K562 (cell line): ENCODE data around the gene C2orf69.

Experiments
- ATF1 ChIP-seq, 2 experiments: fragments of 450-650 bp in 1 of 2; IDR thresholded peaks; 2 replicates each; pipeline ENCODE4 v1.6.1; 2016; ENCODE audit warnings: missing compliant biosample characterization in 1 of 2, missing genetic modification characterization in 1 of 2
- CC2D1A ChIP-seq: fragments of 450-650 bp; IDR thresholded peaks from 2 replicates; pipeline ENCODE4 v1.6.1; 2017; ENCODE audit warnings: mild to moderate bottlenecking

DNA sequence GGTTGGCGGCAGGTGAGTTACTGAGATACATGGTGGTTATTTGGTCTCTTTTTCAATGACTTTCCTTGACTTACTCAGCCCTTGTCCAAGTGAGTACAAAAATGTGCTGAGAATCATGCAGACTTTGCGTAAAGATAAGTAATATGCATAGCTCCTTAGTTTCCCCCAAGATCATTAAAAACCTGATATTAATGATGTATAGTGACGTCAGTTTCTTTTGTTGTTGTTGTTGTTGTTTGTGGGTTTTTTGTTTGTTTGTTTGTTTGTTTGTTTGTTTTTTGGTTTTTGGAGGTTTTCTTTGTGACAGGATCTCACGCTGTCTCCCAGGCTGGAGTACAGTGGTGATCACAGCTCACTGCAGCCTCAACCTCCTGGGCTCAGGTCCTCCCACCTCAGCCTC lies 45.2 kb upstream of the C2orf69 start:
- TF ChIP-seq CC2D1A: no peak
- no peak for TF ChIP-seq ATF1 (CRISPR knock-in tag; IDR thresholded peaks at IDR 0.05)
- TF ChIP-seq ATF1 (tag; IDR thresholded peaks at IDR 0.05): no peak
